Jurkat, Clone E6-1 (cell line): ENCODE data around the gene TMEM161A. TPM values are rescaled to one million over a fixed set of nuclear protein-coding genes. Genes with fewer than 3 reads are reported as not detected.
A peak's percentile ranks its signal among the peaks of the same experiment; 100 is the strongest.
"Not testable (repeated sequence)": the region's sequence is repeated elsewhere in the genome, so short reads cannot be mapped to it uniquely, and the experiment has no call there.

ENCODE experiments used
- DNase-seq: peaks from one replicate; pipeline ENCODE4 v3.0.0-alpha.2; 2011; ENCODE audit warnings: low read depth, low spot score
- H3K4me3 ChIP-seq: 2 replicates; pipeline ENCODE4 v1.5.1; 2011; ENCODE audit warnings: mild to moderate bottlenecking, low read length, control low read depth, moderate library complexity
- polyA plus RNA-seq: library from polyadenylated mRNA; unstranded; fragments of >200 nt; gene quantifications from one replicate; pipeline ENCODE4 v1.2.1, GENCODE V29; 2012; ENCODE audit warnings: missing spikeins; ENCODE audit not compliant: insufficient read length, insufficient read depth

TMEM161A gene
- polyA plus RNA-seq, result 74.2 TPM

DNA sequence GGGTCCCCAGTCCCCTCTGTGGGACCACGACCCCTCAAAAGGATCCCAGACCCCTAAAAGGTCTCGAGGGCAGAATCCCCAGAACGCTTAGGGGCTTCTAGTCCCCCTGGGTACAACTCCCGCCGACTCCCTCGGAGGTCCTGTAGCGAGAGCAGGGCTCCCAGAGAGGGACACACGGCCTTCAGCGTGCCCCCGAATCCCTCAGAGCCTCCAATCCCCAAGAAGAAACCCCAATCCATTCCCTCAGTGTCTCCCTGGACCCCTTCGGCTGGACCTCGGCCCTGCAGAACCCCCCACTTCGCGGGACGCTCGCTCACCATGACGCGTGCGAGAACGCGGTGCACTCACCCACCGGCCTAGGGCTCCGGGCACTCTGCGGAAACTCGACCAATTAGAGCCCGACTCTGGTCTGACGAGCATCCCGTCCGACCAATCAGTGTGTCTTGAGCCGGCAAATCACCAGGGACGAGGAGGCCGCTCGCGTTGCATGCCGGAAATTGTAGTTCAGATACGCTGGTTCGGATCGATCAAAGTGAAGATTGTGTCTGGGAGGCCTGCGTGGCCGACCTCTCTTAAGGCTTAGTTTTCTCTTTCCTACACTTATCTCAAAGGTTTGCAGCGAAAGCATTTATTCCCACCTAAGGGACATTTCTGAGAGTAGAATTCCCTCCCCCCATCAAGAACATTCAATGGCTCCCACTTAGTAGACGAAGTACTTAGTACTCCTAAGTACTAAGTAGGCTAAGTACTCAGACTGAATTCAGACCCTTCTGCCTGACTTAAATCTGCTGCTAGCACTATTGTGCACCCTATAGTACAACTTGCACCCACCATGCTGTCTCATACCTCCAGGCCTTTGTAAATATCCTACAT is at the start of gene TMEM161A:
Gene TMEM161A (minus strand): TSS at position 370 of the 873 bp plus-strand sequence. CDS start 50 bp downstream, at position 320.
- DNase-seq, result peak; percentile 99

DNA sequence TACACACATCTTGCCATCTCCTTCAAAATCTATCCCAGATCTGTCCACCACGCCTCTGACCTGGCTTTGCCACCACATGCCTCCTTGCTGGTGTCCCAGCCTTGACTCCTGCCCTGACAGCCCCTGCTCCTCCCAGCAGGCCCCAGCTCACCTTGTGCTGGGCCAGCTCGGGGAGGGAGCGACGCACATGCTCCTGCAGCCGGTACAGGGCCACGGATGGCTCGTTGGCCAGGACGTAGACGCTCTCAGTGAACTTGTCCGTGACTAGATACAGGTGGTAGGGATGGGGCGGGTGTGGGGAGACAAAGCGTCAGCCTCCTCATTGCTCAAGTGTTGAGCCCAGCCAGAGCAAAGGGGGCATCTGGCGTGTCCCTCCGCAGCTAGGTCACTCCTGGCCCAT is 48.5 kb upstream of the TMEM161A start:
- no peak overlapping the region for H3K4me3 ChIP-seq
- DNase-seq, result no peak

More for the DNA sequence above, at the start of gene TMEM161A:
- H3K4me3 ChIP-seq, result peak within 1 kb of the TSS; percentile 74

DNA sequence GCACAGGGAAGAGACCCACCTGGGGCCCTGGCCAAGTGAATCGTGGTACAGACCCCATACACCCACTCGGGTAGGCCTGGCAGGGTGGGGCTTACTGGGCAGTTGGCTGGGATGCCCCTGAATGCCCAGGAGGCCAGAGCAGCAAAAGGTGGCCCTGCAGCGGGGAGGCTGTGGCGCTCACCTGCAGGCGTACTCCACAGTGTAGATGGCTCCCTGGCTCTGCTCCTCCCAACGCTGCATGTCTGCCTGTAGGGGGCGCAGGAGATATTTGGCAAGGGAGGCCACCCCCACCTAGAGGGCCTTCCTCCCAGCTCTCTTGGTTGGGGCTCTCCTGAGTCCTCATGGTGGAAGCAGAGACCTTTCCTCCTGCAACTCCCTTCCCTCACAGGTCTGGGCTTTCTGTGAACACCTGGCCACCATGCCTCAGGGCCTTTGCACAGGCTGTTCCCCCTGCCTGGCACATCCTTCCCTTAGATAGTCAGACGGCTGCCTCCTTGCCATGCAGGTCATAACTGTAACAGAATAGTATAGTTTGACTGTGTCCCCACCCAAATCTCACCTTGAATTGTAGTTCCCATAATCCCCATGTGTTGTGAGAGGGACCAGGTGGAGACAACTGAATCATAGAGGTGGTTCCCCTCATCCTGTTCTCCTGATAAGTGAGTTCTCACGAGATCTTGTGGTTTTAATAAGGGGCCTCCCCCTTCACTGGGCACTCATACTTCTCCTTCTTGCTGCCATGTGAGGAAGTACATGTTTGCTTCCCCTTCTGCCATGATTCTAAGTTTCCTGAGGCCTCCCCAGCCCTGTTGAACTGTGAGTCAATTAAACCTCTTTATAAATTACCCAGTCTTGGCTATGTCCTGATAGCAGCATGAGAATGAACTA is 47.8 kb upstream of the TMEM161A start:
- peak; percentile 56 for DNase-seq

DNA sequence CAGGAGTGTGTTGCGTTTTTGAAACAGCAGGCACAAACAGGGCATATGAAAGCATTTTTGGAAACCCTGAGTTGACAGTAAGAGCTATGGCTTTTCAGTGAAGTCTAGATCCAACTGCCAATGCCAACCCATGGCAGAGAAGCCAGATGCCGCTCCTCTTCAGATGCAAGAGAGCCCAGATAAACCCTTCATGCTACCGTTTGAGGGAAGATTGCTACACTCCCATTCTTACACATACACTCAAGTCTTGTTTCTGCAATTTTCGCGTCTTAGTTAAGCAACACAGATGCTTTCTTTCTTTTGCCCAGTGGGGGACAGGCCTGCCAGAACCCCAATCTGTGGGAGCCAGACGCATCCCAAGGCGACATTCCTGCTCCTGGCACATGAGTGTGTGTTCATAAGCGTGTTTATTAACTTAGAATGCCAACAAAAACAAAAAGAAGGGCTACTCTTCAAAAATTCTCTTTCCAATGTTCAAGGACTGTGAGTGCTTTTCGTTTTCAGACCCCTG is 43.3 kb upstream of the TMEM161A start:
- DNase-seq, result no peak
- H3K4me3 ChIP-seq, result no peak overlapping the region

More for the DNA sequence above, 47.8 kb upstream of the TMEM161A start:
- no peak overlapping the region for H3K4me3 ChIP-seq

DNA sequence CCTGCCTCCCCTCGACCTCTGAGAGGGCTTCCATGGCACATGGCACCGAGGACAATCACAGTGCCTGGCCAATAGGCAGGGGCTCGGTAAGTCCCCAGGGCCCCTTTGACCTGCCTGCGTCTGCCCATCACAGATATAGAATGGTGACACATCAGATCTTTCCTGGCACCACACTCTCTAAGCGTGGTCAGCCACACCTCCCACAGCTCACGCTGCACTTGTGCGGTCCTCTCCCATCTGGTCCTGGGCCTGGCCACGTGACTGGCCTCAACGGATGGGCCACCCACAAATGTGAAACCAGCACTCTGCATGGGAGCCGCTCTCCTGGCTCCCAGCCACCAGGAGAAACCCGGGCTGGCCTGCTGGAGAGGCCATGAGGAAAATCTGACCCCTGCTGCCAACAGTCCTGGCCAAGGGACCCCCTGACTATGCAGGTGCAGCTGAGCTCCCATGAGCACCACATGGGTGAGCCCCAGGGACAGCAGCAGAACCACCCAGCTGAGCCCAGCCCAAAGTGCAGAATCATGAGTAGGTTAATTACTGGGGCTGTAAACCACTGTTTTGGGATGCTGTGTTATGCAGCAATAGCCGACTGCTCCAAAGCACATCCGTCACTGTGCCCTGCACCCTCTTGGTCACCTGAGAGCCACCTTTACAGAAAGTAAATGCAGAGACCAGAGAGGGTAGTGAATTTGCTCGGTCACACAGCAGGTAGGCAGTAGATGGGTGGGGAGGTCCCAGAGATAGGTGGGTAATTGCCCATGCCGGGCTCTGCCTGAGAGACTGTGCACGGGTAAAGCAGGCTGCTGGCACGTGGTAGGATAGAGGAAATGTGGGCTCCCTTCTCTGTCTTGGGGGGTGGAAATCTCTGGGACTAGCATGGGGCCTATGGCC is 41.5 kb upstream of the TMEM161A start:
- DNase-seq, result no peak

DNA sequence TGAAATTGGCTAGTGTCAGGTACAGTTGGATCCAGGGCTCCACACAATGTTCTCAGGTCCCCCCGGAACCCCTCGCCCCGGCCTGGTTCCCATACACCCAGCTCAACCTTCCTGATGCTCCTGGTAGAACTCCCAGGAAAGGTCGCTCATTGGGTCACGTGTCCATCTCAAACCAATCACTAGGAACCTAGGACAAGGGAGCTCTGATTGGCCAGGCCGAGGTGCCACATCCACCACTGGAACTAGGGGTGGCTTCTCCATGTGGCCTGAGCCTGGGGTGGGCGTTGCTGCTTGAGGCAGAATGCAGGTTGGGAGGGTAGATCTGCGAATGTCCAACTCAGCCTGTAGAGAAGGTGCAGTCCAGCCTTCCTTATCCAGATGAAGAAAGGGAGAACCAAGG is 38.7 kb upstream of the TMEM161A start:
- no peak for DNase-seq
- no peak overlapping the region for H3K4me3 ChIP-seq

More for the DNA sequence above, 41.5 kb upstream of the TMEM161A start:
- H3K4me3 ChIP-seq, result no peak overlapping the region

DNA sequence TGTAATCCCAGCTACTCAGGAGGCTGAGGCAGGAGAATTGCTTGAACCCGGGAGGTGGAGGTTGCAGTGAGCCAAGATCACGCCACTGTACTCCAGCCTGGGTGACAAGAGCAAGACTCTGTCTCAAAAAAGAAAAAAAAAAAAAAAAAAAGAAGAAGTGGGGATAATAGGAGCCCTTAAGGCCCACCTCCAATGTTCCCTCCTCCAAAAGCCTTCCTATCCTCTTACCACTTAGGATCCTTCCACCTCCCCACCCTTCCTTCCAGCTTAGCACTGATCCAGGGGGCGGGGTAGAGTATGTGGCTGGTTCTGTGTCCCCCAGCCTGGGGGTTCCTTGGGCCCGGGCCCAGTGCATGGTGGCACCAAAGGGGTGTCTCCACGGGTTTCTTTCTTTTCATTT is 35.0 kb upstream of the TMEM161A start:
- not testable (repeated sequence) for H3K4me3 ChIP-seq, DNase-seq

DNA sequence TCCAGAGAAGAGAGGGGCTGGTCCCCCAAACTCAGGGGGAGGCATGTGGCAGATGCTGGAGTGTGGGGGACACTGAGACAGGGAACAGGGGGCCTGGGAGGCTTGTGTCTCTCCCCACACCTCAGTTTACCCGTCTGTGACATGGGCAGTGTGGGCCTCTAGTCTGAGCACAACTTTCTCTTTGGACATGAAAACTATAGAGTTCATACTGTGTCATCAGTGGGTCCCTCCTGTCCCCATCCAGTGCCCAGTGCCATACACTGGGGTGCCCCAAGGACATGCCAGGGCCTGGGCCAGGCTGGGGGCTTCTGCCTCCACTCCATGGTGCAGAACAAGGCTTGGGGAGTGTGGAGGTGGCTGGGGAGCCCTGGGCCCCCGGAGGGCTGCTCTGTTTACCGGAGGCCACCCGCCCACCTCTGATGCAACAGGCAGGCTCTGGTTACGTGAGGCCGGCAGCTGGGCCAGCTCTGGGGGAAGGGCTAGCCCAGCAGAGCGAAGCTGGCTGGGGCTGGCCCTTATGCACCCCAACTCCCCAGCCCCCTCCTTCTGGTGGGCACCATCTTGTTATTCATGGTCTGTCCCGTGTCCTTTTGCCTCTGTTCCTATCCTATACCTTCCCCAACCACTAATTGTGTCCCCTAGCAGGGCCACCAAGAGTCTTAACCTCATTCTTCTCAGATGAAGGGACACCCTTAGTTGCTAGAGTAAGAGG is 33.7 kb upstream of the TMEM161A start:
- no peak for DNase-seq
- no peak overlapping the region for H3K4me3 ChIP-seq

DNA sequence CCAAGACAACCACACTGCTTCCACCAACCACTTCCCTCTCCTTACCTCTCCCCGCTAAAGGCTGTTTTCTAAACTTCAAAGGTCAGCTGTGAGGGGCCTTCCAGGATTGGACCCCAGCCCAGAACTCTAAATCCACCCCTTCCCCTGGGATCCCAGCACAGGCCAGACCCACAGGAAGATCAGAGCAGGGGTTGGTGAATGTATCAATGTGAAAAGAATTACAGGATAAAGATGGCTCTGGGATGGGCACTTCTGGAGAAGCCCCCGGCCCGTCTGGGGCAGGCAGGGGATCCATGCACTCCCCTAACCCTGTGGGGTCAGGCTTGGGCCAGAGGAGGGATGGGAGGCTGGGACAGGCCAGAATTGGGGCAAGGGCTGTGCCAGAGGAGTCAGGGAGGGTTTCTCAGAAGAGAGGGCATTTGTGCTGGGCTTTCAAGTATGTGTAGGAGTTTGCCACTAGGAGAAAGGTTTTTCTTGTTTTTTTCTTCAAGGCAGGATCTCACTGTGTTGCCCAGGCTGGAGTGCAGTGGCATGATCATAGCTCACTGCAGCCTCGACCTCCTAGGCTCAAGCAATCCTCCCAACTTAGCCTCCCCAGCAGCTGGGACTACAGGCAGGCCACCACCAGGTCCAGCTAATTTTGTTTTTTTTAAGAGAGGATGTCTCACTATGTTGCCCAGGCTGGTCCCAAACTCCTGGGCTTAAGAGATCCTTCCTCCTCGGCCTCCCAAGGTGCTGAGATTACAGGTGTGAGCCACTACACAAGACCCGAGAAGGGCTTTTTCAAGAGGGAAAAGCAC is 32.8 kb upstream of the TMEM161A start:
- no peak overlapping the region for H3K4me3 ChIP-seq
- no peak for DNase-seq

DNA sequence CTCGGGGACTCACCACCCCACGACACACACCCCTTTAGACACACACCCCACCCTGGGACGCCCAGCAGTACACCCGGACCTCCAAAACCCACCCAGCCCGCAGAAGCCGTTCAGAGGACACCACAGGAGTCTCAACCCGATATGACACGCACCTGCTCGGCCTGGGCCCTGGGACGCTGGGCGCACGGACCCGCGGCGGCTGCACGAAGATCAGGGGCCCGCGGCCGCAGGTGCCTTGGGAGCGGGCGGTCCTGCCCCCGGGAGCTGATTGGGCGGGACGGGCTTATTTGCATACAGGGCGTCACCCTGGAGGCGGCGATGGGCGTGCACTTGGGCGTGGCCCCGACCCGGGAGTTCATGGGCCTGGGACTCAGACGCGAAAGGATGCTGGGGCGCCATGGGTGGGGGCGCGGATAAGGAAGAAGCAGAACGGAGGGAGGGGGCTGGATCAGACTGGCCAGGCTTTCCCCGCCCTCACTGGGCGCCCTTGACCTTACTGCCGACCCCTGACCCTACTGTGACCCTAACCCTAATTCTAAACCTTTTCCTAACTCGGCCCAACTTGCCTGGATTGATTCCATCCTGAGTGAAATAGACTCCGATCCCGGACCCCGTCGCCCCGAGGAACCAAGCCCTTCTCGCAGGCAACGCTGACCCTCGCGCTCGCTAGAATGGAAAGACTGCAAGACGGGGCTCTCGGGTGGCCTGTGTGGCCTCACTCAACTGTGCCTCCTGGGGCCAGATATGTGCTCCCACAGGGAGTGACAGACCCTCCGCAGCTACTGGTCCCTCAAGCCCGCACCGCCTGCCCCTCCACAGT is 32.0 kb upstream of the TMEM161A start, which contains the start of gene MEF2B:
Gene MEF2B (minus strand): TSS at position 211 of the 820 bp plus-strand sequence. CDS start 19,528 bp downstream, outside the sequence.
- H3K4me3 ChIP-seq, result peak within 1 kb of the TSS; percentile 34

DNA sequence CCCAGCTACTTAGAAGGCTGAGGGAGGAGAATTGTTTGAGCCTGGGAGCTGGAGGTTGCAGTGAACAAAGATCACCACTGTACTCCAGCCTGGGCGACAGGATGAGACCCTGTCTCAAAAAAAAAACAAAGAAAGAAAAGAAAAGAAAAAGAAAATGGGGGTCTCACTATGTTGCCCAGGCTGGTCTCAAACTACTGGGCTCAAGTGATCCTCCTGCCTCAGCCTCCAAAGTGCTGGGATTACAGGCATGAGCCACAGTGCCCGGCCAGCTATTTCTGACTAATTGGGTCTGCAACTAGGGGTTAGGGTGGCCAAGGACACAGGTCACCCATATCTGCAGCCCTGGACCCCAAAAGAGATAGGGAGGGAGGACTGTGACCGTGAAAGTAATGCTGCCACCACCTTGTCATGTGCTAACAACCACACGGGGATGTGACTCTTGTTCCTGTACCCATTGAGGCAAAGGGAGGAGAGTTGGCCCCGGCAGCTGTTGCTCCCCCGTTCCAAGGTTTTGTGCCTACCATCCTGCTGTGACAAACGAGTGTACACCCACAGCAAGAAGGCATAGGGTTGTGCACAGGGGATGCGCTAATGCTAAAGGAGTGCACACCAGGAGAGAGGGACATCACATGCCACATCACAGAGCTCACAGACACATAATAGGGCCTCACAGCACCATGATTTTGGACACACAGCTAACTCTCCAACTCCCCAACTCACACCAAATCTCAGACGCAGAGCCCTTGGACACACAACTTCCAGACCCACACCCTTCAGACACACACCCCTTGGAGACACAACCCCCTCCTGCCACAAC is 31.2 kb upstream of the TMEM161A start:
- H3K4me3 ChIP-seq, result peak overlapping the region; percentile 34
- DNase-seq, result no peak

More for the DNA sequence above, 32.0 kb upstream of the TMEM161A start, which contains the start of gene MEF2B:
- DNase-seq, result peak; percentile 66

DNA sequence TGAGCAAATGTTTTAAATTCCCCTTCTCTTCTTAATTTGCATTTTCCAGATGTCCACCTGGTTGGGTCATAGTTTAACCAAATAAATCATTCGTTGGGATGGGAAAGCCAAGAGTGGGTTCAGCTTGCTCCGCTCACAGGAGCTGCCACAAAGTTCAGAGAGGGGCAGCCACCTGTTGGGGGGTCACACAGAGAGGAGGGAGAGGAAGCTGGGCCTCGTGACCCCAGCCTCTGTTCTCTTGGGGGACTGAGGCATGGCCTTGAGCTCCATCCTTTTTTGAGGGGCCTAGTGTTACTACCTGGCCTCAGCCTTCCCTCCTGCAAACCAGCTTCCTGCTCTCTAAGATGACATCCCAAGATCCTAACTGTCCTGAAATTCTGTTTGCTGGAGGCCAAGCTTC is 29.3 kb upstream of the TMEM161A start:
- DNase-seq, result no peak
- no peak overlapping the region for H3K4me3 ChIP-seq

DNA sequence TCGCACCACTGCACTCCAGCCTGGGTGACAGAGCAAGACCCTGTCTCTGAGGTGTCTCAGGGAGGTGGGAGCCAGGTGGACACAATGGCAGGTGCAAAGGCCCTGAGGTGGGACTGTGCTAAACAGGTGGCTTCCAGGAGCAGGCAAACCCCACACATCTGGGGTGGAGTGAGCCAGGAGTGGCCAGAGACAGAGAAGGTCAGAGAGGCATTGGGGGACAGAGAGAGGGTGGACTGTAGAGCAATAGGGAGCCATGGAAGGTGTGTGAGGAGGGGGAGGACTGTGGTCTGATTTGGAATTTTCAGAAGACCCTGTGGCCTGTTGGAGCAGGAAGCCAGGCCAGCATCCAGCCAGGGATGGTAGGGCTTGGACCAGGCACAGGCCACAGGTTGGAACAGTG is 27.1 kb upstream of the TMEM161A start:
- DNase-seq, result no peak
- no peak overlapping the region for H3K4me3 ChIP-seq

DNA sequence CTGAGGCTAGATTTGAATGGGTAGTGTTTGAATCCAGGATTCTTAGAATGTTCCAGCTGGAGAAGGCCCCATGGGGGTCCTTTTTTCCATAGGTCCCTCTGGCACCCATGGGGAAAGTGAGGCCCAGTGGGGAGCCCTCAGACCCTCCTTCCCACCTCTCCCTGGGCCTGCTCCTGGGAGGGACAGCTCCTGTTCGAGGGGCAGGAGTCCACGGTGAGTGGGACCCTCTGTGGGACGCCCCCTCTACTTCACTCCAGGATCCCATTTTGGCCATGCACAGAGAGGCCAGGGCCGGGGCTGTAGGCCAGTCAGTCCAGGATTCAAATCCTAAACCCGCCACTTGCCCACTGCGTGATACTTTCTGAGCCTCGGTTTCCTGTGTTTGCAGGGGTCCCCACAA is 24.2 kb upstream of the TMEM161A start:
- no peak overlapping the region for H3K4me3 ChIP-seq
- DNase-seq, result no peak

DNA sequence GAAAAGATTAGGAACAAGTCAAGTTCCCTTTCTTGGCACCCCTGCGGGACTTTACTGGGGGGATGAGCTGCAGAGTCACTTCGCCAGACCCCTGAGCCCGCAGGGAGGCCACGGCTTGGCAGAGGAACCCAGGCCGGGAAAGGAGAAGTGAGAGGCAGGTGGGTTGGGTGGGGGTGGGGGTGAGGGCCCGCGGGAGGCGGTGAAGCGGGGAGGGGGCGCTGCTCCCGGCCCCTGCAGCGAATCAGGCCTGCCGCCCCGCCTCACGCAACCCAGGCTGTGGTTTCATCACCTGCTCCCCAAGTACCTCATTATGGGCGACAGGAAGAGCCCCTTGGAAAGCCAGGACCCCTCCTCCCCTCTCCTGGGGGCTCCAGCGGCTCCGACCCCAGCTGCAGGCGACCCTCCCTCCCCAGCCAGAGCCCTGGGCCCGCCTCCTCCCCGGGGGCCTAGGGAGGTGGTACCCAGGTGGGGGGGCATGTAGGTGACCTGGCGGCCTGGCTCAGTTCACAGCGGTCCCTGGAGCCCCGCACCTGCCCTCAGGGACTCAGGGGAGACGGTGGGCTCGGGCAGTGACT is 22.3 kb upstream of the TMEM161A start:
- H3K4me3 ChIP-seq, result no peak overlapping the region
- no peak for DNase-seq
